T-helper 22 cell (primary cell): Measurements from ENCODE around the gene CCDC159.

ENCODE experiments used
- DNase-seq: peaks from one replicate; pipeline ENCODE4 v3.0.0-alpha.2; 2020; ENCODE audit warnings: low read depth

The CCDC159 gene

GRCh38 chr19:11390933-11391680 lies 44.8 kb downstream of the CCDC159 start:
- no peak for DNase-seq

GRCh38 chr19:11397089-11397610 lies 50.8 kb downstream of the CCDC159 start:
- DNase-seq, result no peak

- no peak for DNase-seq
These were observed 53.3 kb downstream of the CCDC159 start for GRCh38 chr19:11399667-11400066.

- DNase-seq, result no peak
These were observed 54.5 kb downstream of the CCDC159 start for GRCh38 chr19:11400798-11401197.

GRCh38 chr19:11401808-11402543 lies 55.7 kb downstream of the CCDC159 start:
- no peak for DNase-seq
